GM21447 (cell line): ENCODE measurements around the gene GRK1.
"Not testable (repeated sequence)": the region's sequence is repeated elsewhere in the genome, so short reads cannot be mapped to it uniquely, and the experiment has no call there.

Experiments
- ATAC-seq: cut with Tn5 transposase; IDR thresholded peaks from one replicate; pipeline ENCODE4 v1.9.1; 2021; ENCODE audit not compliant: unreplicated experiment

Gene GRK1

DNA sequence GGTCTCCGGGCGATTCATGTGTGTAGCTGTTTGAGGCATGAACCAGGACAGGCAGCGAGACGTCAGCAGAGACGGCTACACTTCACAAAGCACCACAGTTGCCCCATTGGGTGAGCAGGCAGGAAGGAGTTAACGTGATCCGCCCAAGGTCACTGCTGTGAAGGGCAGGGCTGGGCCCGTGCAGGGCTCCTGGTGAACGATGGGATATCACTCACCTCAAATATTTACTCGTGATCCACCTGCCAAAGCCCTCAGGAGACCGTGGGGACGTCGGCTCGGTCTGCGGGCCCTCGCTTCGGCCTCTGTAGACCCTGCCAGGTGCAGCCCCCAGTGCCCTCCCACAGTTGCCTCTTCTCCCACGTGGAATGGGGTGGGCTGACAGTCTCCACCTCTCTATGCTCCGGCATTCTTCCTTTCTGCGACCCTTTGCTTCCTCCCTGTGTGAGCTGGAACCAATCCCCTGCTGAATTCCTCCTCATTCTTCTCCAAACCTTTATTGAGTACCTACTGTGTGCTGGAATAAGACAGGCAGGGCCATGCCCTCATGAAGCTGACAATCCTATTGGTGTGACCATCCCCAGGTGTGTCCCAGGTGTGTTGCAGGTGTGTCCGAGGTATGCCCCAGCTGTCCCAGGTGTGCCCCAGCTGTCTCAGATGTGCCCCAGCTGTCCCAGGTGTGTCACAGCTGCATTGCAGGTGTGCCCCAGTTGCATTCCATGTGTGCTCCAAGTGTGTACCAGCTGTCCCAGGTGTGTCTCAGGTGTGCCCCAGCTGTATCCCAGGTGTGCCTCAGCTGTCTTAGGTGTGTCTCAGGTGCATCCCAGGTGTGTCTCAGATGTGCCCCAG lies 2.0 kb upstream of the GRK1 start:
- ATAC-seq = no peak

DNA sequence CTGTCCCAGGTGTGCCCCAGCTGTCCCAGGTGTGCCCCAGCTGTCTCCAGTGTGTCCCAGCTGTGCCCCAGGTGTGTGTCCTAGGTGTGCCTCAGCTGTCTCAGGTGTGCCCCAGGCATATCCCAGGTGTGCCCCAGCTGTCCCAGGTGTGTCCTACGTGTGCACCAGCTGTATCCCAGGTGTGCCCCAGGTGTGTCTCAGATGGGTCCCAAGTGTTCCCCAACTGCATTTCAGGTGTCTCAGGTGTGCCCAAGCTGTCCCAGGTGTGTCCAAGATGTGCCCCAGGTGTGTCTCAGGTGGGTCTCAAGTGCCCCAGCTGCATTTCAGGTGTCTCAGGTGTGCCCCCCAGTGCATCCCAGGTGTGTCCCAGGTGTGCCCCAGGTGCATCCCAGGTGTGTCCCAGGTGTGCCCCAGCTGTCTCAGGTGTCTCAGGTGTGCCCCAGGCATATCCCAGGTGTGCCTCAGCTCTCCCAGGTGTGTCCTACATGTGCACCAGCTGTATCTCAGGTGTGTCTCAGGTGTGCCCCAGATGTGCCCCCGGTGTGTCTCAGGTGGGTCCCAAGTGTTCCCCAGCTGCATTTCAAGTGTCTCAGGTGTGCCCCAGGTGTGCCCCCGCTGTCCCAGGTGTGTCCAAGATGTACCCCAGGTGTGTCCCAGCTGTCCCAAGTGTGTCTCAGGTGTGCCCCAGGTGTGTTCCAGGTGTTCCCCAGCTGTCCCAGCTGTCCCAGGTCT lies 1.3 kb upstream of the GRK1 start:
- ATAC-seq = no peak

DNA sequence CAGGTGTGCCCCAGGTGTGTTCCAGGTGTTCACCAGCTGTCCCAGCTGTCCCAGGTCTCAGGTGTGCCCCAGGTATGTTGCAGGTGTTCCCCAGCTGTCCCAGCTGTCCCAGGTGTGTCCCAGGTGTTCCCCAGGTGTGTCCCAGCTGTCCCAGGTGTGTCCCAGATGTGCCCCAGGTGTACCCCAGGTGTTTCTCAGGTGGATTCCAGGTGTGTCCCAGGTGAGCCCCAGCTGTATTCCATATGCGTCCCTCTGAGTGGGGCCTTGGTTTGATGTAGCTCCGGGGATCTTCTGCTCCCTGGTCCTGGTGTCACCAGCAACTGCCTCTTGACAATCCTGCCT lies 719 bp upstream of the GRK1 start:
- no peak for ATAC-seq

DNA sequence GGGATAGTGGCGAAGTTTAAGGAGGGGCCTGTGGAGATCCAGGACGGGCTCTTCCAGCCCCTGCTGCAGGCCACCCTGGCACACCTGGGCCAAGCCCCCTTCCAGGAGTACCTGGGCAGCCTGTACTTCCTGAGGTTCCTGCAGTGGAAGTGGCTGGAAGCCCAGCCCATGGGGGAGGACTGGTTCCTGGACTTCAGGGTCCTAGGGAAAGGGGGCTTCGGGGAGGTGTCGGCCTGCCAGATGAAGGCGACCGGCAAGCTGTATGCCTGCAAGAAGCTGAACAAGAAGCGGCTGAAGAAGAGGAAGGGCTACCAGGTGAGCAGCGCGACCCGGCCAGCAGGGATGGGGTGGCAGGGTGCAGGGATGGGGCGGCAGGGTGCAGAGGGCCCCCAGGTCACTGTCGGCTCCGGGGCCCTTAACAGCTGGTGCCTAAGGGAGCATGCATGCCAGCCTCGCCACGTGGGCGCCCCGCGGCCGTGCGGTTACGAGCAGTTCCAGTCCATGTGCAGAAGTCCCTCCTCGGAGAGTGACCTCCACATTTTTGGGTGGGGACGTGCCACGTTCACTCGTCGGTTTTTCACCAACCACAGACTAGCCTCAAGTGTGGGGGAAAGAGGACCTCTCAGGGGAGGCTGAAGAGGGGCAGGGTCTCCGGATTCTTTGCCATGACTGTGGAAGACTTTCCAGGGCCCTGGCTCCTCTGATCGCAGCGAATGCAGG lies 912 bp downstream of the GRK1 start:
- ATAC-seq = no peak

DNA sequence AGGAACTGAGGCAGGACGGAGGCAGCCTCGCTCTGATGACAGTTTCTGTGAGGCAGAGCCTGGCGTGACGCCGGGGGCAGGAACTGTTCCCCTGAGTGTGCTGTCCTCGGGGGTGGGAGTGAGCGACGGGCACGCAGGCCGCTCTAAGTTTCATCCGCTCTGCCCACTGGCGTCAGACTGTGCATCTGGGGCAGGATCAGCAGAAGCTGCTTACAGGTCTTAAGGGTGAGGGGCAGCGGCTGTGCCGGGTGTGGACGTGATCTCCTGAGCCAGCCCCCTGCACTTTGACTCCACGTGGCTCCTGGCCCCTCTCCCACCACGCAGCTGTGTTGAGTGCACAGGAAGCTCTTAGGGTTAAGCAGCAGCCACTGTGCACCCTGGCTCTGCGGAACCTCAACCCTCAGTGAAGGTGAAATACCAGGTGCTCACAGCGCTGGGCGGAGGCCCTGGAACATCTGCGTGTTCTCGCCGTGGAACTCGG lies 1.5 kb downstream of the GRK1 start:
- ATAC-seq = no peak

DNA sequence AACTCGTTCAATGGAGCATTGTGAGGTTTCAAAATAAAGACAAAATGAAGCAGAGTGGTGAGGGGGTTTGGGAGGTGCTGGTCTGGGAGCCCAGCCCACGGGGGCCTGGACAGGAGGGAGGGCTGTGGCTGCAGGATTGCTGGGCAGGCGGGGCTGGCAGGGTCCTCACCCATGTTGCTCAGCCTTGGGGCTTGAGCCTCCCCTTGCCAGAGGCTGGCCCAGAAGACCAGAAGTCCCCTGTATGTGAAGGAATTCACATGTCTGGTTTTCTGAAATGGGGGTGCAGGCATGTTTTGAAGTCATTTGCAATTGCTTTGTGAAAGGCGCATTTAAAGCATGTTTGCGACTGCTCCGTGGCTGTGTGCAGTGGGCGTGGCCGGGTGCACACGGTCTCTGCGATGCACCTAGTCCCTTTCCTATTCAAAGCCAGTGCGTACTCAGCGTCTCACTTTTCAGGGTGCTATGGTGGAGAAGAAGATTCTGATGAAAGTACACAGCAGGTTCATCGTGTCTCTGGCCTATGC lies 2.3 kb downstream of the GRK1 start:
- no peak for ATAC-seq

DNA sequence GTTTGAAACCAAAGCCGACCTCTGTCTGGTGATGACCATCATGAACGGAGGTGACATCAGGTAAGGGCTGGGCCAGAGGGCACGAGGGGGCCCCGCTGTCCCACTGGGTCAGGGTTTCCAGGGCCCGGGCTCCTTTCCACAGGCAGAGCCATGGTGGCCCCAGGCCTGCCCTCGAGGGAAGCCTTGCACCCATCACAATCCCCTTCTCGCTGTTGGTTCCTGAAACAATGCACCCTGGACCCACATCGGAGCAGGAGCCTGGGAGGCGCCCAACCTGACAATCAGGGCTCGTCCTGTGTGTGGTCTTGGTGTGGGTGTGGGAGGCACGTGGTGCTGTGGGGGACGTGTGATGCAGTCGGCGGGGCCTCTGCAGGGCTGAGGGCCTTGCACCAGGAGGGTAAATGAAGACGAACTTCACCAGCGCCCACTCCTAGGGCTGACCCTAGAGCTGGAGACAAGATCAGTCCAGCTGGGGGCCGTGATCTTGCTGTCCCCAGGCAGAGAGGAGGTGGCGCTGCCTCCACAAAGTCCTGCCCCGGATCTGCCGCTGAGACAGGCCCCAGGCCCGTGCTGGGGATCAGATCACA lies 2.8 kb downstream of the GRK1 start:
- ATAC-seq = no peak

DNA sequence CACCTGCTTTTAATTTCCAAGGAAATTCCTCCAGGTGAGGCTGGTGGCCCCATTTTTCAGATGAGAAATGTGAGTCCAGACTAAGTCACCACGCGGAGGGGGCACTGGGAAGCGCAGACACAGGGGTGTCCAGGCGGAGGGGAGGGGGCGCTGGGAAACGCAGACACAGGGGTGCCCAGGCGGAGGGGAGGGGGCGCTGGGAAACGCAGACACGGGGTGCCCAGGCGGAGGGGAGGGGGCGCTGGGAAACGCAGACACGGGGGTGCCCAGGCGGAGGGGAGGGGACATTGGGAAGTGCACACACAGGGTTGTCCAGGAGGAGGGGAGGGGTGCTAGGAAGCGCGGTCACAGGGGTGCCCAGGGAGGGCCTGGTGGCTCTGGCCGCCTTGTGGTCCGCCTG lies 3.5 kb downstream of the GRK1 start:
- ATAC-seq = no peak

DNA sequence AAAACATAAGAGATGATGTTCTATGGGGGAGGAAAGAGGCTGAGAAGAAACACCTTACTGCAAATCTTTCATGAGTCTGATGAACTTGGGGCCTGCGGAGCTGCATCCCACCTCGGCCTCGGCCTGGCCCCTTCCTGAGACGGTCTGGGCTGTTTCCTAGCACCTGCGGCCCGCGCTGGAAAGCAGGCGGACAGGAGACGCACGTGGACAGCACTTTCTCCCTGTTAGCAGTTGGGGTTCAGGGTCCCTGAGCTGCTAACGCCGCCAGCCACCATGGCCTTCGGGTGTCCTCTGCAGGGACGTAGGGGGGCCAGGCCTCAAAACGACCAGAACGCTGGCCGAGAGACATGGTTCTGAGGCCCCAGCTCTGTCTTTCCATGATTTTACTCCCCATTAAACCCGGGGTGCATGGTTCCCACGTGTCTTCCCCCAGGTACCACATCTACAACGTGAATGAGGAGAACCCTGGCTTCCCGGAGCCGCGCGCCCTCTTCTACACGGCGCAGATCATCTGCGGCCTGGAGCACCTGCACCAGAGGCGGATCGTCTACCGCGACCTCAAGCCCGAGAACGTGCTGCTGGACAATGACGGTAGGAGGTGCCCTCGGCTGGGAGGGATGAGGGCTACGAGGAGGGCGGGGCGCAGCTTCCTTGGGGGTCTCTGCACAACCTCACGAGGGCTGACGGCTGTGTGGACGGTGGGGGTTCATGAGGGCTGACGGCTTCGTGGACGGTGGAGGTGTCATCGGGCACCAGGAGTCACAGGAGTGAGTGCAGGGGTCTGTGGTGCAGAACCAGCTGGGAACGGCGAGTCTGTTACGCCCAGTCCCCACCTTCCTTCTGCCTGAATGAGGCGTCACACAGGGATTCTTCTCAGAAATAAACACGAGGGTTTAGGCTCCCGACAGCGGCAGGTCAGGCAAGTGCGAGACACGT lies 4.3 kb downstream of the GRK1 start:
- ATAC-seq = no peak

DNA sequence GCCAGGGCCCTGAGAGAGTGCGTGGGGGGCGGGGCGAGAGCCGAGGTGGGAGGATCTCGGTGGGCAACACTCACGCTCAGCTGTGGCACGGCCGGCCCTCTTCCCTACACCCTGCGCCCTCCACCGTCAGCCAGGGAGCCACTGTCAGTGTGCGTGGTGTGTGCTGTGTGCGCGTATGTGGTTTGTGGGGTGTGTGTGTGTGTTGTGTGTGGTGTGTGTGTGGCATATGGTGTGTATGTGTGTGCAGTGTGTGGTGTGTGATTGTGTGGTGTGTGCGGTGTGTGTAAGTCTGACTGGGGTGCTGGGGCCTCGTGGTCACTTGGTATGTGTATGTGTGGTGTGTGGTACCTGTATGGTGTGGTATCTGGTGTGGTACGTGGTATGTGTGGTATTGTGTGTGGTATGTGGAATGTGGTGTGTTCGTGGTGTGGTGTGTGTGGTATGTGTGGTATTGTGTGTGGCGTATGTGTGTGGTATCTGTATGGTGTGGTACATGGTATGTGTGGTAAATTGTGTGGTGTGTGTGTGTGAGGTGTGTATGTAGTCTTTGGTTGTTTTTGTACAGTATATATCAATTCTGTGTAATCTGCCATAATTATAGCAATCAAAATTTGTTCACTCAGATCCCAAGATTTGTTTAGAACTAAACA lies 5.1 kb downstream of the GRK1 start:
- ATAC-seq = no peak

DNA sequence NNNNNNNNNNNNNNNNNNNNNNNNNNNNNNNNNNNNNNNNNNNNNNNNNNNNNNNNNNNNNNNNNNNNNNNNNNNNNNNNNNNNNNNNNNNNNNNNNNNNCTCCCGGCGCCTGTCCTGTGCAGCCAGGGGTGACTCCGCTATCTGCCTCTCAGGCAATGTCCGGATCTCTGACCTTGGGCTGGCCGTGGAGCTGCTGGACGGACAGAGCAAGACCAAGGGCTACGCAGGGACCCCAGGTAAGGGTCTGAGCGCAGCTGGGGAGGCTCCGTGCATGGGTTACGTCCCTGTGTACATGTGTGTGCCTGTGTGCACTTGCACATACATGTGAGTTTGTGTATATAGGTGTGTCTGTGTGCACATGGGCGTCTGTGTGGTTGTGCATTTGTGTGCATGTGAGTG lies 55.9 kb downstream of the GRK1 start:
- no peak for ATAC-seq

DNA sequence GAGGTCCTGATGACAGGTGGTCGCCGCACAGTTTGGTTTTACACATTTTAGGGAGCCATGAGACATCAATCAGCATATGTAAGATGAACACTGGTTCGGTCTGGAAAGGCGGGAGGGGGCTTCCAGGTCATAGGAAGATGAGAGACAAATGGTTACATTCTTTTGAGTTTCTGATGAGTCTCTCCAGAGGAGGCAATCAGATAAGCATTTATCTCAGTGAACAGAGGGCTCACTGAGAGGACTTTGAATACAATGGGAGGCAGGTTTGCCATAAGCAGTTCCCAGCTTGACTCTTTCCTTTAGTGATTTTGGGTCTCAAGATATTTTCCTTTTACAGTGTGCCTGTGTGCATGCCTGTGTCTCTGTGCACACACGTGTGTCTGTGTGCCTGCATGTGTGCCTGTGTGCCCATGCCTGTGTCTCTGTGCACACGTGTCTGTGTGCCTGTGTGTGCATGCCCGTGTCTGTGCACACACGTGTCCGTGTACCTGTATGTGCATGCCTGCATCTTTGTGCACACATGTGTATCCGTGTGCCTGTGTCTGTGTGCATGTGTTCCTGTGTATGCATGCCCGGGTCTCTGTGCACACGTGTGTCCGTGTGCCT lies 56.5 kb downstream of the GRK1 start:
- no peak for ATAC-seq

DNA sequence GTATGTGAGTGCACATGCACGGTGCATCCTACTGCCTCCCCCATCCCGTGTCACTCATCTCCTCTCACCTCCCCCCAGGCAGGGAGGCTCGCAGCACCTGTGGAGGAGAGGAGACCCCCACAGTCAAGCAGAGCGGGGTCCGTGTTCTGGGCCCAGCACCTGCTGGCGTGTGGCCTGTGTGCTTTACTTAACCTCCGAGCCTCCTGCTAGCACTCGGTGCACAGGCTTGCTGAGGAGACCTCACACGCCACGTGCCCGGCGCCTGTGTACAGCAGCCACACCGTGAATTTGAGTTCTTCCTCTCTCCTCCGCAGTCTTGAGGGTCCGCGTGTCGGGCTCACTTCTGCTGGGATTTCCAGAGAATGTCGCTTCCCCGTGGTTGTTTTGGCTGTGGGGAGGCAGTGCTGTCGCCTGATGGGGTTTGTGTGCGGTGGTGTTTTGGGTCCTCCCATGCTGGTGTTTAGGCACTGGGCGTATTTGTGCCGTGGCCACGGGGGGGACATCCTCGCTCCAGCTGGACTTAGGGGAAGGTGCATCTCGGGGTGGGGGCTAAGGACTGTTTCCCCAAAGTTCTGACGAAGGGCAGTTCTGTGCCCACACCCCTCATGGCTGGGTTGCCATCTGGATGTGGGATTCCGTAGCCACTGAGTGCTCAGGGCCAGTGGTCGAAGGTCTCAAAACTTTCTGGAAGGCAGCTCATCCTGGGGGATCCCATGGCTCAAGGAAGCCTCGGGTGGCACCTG lies 57.2 kb downstream of the GRK1 start:
- no peak for ATAC-seq

DNA sequence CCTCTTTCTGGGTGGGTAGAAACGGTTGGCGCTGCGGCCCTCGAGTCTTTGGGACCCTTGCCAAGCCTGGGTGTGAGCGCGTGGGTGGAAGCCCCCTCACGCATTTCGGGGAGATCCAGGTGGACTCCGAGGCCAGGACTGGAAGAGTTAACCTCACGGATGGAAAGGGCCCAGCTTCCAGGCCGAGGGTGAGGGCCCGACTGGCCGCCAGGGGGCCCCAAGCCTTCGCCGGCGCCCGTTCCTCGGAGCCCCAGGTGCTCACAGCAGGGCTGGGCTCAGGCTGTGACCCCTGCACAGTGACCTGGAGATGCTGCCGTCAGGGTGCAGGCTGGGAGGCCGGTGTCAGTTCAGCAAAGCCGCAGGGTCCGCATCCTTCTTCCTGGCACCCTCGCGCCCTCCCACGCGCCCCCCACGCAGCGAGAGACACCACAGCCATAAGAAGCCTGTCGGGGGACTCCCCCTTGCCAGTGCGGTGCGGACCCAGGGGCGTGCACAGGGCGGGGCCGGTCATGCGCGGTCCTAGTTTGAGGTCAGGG lies 57.8 kb downstream of the GRK1 start:
- peak; percentile 73 for ATAC-seq

DNA sequence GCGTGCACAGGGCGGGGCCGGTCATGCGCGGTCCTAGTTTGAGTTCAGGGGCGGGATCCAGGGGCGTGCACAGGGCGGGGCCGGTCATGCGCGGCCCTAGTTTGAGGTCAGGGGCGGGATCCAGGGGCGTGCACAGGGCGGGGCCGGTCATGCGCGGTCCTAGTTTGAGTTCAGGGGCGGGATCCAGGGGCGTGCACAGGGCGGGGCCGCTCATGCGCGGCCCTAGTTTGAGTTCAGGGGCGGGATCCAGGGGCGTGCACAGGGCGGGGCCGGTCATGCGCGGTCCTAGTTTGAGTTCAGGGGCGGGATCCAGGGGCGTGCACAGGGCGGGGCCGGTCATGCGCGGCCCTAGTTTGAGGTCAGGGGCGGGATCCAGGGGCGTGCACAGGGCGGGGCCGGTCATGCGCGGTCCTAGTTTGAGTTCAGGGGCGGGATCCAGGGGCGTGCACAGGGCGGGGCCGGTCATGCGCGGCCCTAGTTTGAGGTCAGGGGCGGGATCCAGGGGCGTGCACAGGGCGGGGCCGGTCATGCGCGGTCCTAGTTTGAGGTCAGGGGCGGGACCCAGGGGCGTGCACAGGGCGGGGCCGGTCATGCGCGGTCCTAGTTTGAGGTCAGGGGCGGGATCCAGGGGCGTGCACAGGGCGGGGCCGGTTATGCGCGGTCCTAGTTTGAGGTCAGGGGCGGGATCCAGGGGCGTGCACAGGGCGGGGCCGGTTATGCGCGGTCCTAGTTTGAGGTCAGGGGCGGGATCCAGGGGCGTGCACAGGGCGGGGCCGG lies 58.5 kb downstream of the GRK1 start:
- ATAC-seq = not testable (repeated sequence)

DNA sequence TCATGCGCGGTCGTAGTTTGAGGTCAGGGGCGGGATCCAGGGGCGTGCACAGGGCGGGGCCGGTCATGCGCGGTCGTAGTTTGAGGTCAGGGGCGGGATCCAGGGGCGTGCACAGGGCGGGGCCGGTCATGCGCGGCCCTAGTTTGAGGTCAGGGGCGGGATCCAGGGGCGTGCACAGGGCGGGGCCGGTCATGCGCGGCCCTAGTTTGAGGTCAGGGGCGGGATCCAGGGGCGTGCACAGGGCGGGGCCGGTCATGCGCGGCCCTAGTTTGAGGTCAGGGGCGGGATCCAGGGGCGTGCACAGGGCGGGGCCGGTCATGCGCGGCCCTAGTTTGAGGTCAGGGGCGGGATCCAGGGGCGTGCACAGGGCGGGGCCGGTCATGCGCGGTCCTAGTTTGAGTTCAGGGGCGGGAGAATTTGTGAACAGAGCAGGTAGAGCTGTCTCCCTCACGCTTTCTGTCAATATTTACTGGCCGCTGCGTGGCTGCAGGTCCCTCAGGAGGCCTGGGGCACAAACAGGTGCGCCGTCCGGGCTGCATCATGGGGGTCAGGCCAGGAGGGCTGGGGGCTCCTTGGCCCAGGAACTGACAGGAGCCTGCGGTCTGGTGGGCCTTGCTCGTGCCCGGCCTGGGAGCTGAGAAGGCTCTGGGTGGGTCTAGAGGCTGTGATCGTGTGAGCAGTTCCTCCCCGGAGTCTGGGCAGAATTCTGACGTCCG lies 59.2 kb downstream of the GRK1 start:
- ATAC-seq = not testable (repeated sequence)

DNA sequence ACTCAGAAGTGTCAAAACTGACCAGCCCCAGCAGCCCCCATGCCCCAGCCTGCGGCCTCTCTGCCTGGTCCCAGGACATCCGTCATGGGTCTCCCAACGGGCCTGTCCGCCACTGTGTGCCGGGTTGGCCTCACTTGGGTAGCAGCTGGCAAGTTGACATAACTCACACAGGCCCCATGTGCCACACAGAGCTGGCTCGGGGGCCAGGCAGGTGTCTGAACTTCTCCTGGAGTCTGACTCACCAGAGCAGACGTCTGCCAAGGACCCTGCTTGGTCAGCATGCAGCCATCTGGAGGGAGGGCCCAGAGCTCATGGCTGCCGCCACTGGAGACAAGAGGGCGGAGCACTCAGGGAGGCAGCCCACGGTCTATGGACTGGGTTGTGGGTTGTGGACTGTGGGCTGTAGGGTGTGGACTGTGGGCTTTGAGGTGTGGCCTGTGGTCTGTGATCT lies 60.0 kb downstream of the GRK1 start:
- ATAC-seq = no peak
